Testis (tissue), 2 donors: ENCODE data around the gene GPR17.

Source experiments
- POLR2A ChIP-seq: fragments of 450-650 bp; IDR thresholded peaks from one replicate; pipeline ENCODE4 v1.6.1; 2017; ENCODE audit warnings: antibody characterized with exemption, mild to moderate bottlenecking, moderate library complexity
- TF ChIP-seq, protein P1 (sequence below), 3 experiments: fragments of 450-650 bp in 2 of 3; fragments of 200-600 bp in 1 of 3; sonication (generic) in 1 of 3; IDR thresholded peaks; one replicate each; pipeline ENCODE4 v1.5.1; 2016 to 2019; ENCODE audit warnings: antibody characterized with exemption in 3 of 3, mild to moderate bottlenecking in 2 of 3, moderate library complexity in 1 of 3

DNA sequence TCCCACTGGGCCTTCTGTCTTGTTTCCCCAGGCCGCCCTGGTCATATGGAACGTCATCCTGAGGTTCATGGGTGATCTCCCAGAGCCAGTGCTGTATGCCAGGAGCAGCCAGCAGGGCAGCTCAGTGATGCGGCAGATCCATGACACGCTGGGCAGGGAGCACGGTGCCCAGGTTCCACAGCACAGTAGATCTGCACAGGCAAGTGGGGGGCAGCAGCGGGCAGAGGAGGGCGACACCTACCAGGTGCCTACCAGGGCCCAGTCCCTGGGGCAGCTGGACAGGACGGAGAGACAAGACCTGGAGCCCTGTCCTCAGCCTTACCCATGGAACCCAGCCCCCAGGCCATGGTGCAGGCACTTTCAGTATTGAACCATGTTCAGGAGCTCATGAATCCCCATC is 36.1 kb upstream of the GPR17 start:
- TF ChIP-seq, protein P1, sequence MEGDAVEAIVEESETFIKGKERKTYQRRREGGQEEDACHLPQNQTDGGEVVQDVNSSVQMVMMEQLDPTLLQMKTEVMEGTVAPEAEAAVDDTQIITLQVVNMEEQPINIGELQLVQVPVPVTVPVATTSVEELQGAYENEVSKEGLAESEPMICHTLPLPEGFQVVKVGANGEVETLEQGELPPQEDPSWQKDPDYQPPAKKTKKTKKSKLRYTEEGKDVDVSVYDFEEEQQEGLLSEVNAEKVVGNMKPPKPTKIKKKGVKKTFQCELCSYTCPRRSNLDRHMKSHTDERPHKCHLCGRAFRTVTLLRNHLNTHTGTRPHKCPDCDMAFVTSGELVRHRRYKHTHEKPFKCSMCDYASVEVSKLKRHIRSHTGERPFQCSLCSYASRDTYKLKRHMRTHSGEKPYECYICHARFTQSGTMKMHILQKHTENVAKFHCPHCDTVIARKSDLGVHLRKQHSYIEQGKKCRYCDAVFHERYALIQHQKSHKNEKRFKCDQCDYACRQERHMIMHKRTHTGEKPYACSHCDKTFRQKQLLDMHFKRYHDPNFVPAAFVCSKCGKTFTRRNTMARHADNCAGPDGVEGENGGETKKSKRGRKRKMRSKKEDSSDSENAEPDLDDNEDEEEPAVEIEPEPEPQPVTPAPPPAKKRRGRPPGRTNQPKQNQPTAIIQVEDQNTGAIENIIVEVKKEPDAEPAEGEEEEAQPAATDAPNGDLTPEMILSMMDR (IDR thresholded peaks at IDR 0.05) = no peak
- TF ChIP-seq POLR2A = no peak
